Glomerular endothelial cell (primary cell): Measurements from ENCODE around the gene NHP2. TPM values are rescaled to one million over a fixed set of nuclear protein-coding genes. Genes with fewer than 3 reads are reported as not detected.

Source experiments
- DNase-seq: peaks from one replicate; pipeline ENCODE4 v3.0.0-alpha.2; 2011; ENCODE audit warnings: low read depth, low spot score; ENCODE audit errors: extremely low read depth
- total RNA-seq: library from RNA; depleted of rRNA; stranded (reverse); fragments of >200 nt; gene quantifications from 2 replicates; pipeline ENCODE4 v1.2.3, GENCODE V29; 2015

Gene NHP2
- total RNA-seq, 1 donor from 2014 or later, result 242 TPM

DNA sequence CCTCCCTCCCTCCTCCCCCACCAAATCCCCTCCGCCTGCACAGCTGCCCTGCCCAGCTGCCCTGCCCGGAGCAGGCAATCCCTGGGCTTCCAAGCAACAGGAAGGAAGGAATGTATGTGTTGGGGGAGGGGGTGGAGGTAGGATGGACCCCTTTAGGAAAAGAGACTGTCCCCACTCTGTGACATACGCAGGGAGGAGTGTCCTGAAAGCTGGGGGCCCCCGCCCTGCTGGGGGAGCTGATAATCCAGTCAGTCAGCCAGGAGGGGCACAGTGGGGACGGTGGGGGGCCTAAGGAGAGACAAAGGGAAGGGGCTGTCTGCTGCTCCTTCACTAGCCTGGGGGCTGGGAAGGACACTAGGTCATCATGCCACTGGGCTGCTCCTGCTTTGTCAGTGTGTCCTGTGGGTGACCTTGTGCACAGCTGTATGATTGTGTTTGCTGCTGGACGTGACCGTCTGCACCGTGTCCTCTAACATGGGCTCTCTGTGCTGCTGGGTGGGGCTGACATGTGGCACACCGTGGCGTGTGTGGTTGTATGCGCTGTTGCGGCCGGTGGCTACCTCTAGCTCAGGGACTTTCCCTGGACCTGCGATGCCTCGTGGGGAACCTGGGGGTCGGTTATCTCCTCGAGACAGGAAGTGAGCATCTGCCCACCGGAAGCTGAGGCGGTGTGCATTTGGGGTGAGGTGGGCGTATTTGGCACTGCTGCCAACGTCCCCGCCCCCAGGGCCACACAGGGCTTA, 37.4 kb downstream of the NHP2 start:
- no peak for DNase-seq

DNA sequence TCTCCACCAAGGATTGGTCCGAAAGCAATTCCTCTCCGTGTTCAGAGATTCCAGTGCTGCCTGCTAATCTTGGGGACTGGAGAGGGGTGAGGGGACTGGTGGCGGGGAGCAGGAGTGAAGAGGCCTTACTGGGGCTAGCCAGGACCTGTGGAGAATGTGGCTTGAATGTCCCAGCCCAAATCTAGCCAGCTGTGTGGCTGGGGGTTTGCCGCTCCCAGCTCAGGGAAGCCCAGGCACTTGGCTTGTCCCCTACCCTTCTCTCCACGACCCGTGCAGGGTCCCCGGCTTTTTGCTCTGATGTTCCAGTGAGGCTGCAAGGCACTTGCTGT, 37.9 kb downstream of the NHP2 start:
- DNase-seq, result no peak

DNA sequence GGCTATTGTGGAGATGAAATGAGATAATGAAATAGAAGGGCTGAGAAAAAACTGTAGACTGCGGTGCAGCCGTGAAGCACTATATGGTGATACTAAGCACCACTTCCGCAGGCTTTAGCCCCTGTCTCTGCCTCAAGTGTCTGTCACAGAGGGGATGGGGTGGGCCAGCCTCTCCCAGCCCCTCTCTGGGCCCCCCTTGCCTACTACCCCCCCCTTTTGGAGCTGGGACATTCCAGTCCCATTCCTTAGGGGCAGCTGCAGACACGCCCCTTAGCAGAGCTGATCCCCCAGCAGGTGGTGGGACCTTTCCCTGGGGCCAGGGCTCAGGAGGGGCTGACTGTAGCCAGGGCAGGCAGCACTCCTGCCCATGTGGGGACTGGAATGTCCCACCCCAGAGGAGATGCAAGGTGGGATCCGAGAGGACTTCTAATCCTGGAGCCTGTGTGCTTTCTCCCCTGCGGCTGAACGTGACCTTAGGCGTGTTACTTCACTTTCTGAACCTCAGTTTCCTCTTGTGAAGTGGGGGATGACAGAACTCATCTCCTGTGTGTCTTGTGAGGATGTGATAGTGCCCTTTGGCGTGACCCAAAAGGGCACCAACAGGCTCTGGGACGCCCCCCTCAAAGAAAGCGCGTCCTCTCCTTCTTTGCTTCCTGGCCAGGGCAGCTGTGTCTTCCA, 38.4 kb downstream of the NHP2 start:
- DNase-seq, result no peak

DNA sequence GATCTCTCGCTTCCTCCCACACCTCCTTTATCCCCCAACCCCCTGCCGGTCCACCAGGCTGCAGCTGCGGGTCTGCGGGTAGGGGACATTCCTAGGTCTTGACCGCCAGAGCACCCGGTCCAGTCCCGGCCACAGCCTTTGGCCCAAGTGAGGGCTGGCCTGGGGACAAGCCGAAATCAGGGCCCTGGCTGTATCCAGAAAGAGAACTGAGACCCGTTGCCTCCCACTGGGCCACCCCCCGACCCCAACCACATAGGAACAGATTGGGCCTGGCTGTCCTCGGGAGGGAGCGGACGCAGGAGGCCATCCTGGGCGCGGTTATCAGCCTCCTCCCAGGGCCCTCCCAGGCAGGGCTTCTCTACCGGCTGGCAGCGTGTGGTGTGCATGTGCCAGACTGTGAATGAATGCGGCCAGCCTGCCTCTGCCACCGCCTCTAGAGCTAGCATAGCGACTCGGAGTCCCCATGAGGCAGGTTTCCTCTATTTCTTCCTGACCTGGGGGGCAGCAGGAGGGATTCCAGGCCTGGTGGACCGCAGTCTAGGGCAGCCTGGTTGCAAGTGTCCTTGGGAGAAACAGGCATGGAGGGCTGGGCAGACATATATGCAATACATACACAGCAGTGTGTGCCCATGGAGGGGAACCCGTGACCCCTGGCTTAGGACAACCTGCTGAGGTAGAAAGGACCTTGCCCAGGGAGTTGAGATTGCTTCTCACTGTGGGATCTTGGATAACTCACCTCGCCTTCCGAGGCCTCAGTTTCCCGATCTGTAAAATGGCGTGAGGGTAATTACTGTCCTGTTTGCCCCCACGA, 39.2 kb downstream of the NHP2 start:
- no peak for DNase-seq

DNA sequence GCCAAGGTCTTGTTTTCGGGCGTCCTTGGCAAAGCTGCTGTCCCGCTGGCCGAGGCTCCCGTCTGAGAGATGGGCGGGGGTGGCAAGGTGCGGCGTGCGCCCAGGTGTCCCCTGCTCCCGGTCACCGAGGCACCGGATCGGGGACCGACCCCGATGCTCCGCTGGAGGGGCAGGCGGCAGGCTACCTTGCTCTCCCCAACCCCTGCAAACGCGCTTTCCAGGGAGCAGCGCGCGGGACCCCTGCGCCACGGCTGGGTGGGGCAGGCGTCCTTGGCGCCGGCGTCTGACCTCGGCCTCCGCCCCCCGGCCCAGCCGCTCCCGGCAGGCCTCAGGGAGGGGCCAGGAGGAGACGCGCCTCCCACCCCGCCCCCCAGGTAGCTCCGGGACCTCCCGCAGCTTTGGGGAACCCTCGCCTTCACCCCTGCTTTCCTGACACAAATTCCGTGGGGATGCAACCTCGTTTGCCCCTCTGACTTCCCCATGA, 39.8 kb downstream of the NHP2 start:
- no peak for DNase-seq

DNA sequence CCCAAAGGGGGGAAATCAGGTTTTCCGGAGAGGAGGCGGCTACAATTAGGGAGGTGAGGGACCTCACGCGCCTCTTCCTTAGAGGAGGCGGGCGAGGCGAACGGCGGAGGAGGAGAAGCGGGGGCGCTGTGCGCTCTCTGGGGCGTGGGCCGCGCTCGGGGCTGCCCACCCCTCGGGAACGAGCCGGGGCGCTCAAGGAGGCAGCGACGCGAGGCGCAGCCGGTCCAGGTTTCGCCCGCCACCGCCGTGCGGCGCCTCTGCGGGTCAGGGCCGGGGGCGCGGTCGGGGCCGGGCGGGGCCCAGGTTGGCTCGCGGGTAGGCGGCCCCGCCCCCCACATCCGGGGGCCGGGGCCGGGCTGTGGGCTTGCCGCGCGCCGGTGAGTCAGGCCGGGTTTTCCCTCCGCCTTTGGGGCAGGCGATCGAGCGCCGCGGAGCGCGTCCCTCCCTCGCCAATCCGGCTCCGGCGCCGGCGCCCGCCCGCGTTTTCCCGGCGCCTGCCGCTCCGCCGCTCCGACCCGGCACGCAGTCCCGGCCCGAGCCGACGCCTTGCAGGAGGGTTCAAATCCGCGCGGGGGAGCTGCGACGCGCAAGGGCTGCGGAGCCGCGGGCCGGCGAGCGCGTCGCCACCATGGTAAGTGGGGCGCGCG, 40.4 kb downstream of the NHP2 start, which contains the start of gene N4BP3:
N4BP3 (plus strand) TSS at position 392 of the 647 bp plus-strand sequence. CDS start 6,052 bp downstream, outside the sequence.
- DNase-seq, result no peak

DNA sequence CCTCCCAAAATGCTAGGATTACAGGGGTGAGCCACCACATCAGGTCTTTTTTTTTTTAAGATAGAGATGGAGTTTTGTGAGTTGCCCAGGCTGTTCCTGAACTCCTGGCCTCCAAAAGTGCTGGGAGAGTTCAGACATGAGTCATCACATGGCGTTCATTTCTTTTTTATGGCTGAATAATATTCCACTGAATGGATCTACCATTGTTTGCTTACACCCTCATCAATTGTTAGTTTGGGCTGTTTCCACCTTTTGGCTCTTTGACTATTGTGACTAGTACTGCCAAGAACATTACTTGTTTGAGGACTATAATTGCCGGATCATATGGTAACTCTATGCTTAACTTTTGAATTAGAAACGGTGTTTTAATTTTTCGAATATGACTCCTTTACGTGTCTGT, 41.1 kb downstream of the NHP2 start:
- DNase-seq, result no peak

DNA sequence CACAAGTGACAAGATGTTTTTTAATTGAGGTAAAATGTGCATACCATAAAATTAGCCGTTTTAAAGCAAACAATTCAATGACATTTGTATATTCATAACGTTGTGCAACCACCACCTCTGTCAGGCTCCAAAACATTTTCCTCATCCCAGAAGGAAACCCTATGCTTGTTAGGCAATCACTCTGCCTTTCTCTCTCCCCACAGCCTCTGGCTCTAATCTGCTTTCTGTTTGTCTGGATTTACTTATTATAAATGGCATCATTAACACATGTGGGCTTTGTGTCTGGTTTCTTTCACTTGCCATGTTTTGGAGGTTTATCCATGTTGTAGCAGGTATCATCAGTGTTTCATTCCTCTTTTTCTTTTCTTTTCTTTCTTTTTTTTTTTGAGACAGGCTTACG, 41.8 kb downstream of the NHP2 start:
- no peak for DNase-seq

DNA sequence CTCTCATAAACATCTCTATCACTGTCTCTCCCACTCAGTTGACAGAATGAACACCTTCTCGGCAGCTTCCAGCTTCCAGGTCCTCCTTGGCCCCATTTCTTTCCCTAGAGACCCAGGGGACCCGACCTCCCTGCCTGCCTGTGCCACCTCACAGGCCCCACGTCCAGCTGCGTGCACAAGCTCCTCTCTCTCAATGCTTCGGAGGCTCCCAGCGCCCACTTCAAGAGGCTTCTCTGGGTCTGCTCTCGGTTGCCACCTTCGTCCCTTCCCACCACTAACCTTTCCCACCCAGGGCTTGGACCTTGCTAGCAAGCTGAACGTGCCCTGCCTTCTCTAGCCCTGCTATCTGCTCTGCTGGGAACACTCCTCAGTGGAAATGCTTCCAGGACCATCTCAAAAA, 43.2 kb downstream of the NHP2 start:
- no peak for DNase-seq

DNA sequence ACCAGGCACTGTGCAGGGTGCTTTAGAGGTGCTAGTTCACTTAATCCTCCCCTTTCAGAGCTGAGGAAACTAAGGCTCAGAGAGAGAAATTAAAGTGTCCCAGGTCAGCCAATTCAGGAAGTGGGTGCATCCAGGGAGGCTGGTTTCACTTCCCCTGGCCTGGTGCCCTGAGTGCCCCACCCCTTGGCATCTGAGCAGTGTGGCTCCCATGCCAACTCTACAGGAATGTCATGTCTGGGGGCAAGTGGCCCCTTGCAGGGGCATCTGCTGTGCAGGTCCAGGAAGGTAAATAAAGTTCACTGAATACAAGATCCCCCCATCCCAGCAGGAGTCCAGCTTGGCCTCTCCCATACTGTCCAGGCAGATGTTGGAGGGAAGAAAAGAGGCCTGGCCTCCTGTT, 44.7 kb downstream of the NHP2 start:
- no peak for DNase-seq

DNA sequence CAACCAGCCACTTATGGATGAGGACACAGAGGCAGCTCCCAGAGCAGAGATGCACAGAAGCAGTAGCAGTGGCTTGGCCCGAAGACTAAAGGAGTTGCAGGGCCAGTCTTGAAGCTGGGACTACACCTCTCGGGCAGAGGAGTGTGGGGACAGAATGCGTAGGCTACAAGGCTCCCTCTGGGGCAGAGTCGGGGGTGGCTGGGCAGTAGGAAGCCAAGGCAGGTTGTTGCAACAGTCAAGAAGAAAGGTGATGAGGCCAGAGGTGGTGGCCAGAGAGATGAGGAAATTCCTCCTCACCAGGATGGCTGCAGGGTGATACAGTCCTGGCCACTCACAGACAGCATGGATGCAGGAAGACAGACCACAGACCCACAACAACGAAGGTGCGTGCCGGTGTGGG, 45.2 kb downstream of the NHP2 start:
- no peak for DNase-seq

DNA sequence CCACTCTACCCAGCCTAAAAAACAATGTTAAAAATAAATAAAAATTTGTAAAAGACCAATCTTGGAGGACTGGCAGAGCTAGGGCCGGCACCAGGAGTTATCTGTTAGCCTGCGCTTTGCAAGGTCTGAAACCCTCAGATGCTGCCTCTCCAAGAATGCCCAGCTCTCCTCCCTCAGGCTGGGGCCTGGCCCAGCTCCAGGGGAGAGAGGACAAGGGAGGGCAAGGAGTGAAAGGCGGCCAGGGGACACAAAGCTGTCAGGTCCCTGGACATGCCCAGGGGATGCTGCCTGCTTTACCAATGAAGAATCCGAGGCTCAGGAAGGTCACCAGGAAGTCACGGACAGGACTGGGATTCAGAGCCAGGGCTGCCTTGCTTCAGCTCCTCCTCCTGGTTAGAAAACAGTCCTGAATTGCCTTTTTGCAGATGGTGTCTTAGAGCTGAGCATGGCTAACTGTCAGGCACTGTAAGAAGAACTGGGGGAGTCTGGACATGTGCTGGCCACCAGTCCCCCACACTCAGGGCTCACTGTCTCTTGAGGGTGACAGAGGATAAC, 45.9 kb downstream of the NHP2 start:
- DNase-seq, result no peak

DNA sequence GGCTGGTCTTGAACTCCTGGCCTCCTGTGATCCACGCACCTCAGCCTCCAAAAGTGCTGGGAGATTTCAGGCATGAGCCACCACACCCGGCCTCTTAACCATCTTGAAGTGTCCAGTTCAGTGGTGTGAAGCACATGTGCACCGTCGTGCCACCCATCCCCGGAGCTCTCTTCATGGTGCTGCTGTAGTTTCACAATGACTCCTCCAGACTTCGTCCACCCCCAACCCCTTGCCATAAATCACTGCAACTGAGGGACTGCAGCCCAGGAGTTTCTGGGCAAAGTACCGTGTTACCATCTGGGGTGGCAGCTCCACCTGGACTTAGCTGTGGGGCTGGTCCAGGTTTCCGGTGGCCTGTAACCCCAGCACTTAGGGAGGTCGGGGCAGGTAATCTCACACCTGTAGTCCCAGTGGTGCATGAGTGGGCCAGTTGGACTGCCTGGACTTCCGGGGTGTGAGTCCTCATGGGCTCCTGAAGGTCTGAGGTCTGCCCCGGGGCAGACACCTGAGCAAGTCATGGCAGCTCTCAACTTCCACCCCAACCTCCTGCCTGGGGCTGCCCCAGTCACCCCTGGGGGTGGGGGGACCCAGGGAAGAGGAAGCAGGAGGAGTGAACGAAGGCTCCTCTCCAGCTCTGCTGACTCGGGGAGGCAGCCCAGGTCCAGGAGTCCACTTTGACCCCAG, 47.0 kb downstream of the NHP2 start:
- no peak for DNase-seq

DNA sequence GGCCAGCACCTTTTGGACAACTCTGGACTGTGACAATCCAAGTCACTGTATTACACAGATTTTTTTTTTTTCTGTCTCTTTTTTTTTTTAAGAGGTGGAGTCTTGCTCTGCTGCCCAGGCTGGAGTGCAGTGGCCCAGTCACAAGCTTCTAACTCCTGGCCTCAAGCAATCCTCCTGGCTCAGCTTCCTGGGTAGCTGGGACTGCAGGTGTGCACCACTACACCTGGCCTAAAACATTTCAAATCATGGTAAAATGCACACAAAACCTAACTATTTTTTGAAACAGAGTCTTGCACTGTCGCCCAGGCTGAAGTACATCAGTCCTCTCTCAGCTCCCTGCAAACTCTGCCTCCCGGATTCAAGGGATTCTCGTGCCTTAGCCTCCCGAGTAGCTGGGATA, 47.6 kb downstream of the NHP2 start:
- no peak for DNase-seq

DNA sequence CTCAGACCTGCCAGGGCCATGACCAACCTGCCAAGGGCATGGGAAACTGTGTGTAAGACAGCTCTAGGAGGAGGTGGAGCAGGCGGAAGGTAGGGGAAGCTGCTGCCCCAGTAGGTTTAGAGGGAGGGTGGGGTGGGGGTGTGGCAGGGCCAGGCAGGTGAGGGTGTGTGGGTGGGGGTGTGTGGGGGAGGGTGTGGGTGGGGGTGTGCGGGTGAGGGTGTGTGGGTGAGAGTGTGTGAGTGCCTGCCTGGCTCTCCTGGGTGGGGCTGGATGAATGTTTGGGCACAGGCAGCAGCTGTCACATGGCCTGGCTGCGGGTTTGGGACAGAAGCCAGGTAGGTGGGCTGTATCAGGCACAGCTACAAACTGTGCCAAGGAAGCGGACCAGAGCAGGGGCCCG, 49.2 kb downstream of the NHP2 start:
- no peak for DNase-seq

DNA sequence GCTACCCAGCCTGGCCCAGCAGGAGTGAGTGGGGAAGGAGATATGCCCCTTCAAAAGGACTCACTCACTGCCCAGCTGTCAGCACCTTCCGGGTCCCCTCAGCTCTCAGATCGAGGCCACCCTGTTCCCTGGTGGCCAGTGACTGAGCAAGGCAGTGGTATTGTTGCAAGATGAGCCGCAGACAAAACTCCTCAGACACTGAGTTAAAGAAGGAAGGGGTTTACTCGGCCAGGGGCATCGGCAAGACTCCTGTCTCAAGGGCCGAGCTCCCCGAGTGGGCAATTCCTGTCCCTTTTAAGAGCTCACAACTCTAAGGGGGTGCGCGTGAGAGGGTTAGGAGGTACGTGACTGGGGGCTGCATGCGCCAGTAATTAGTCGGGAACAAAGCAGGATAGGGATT, 50.1 kb downstream of the NHP2 start:
- DNase-seq, result no peak
